Type B pancreatic cell (in vitro differentiated cells): ENCODE results near the gene USP44. TPM values are rescaled to one million over a fixed set of nuclear protein-coding genes. Genes with fewer than 3 reads are reported as not detected.

Source experiments
- DNase-seq: peaks from one replicate; pipeline ENCODE4 v3.0.0; 2021; ENCODE audit warnings: mixed read lengths; ENCODE audit not compliant: unreplicated experiment; ENCODE audit errors: extremely low spot score
- H3K27ac Mint-ChIP-seq: 2 replicates; pipeline ENCODE4 v1.8.0; 2021; ENCODE audit warnings: mild to moderate bottlenecking, mixed read lengths
- H3K27me3 Mint-ChIP-seq: 2 replicates; pipeline ENCODE4 v1.8.0; 2021; ENCODE audit warnings: mixed read lengths
- H3K36me3 Mint-ChIP-seq: 2 replicates; pipeline ENCODE4 v1.8.0; 2021; ENCODE audit warnings: mixed read lengths
- H3K4me1 Mint-ChIP-seq: one replicate; pipeline ENCODE4 v1.8.0; 2021; ENCODE audit warnings: mixed read lengths; ENCODE audit not compliant: unreplicated experiment
- H3K4me3 Mint-ChIP-seq: 2 replicates; pipeline ENCODE4 v1.8.0; 2021; ENCODE audit warnings: mild to moderate bottlenecking, mixed read lengths
- H3K9me3 Mint-ChIP-seq: 2 replicates; pipeline ENCODE4 v1.8.0; 2021; ENCODE audit warnings: mixed read lengths
- total RNA-seq: library from RNA; stranded (reverse); gene quantifications from 2 replicates; pipeline ENCODE4 v1.2.1, GENCODE V29; 2021; ENCODE audit warnings: low replicate concordance
- TF ChIP-seq, protein P1 (sequence below): fragments of 200-600 bp; sonication (generic); conservative IDR thresholded peaks from 2 replicates; pipeline ENCODE4 v1.5.0; 2021; ENCODE audit warnings: antibody characterized with exemption, mild to moderate bottlenecking

The USP44 gene
- total RNA-seq, 1 donor from 2014 or later: 0.80 TPM

DNA sequence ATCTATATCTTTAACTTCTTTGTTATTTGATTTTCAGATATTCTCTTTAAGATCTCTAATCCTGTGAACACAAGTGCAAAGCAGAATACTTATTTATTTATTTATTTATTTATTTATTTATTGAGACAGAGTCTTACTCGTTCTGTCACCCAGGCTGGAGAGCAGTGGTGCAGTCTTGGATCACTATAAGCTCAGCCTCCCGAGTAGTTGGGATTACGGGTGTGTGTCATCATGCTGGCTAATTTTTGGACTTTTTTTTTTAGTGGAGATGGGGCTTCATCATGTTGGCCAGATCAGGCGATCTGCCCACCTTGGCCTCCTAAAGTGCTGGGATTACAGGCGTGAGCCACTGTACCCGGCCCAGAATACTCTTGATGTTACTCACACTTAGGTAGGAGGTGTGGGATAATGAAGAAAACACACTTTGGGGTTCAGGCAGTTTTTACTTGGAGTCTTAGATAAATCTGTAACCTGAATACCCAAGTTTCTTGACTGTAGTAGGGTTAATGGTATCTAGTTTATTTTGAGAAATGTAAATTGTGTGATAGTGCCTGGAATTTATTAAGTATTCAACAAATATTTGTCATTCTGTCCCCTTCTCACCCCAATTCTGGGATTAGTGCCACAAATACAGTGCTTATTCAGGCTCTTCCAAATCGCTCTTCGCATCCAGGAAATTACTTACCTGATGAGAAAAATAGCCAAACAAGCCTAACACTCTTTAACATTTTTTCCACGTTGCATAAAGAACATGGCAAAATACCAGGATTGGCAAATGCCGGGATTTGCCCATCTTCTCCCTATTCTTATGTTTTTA is 44.4 kb downstream of the USP44 start:
- H3K36me3 Mint-ChIP-seq: peaks cover 57% of the 10 kb centered on the region
- H3K4me1 Mint-ChIP-seq: no peaks in the 10 kb centered on the region
- H3K9me3 Mint-ChIP-seq: no peaks in the 10 kb centered on the region
- H3K27ac Mint-ChIP-seq: no peak overlapping the region
- H3K27me3 Mint-ChIP-seq: no peaks in the 10 kb centered on the region
- DNase-seq: no peak
- TF ChIP-seq, protein P1, sequence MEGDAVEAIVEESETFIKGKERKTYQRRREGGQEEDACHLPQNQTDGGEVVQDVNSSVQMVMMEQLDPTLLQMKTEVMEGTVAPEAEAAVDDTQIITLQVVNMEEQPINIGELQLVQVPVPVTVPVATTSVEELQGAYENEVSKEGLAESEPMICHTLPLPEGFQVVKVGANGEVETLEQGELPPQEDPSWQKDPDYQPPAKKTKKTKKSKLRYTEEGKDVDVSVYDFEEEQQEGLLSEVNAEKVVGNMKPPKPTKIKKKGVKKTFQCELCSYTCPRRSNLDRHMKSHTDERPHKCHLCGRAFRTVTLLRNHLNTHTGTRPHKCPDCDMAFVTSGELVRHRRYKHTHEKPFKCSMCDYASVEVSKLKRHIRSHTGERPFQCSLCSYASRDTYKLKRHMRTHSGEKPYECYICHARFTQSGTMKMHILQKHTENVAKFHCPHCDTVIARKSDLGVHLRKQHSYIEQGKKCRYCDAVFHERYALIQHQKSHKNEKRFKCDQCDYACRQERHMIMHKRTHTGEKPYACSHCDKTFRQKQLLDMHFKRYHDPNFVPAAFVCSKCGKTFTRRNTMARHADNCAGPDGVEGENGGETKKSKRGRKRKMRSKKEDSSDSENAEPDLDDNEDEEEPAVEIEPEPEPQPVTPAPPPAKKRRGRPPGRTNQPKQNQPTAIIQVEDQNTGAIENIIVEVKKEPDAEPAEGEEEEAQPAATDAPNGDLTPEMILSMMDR: no peak
- no peak overlapping the region for H3K4me3 Mint-ChIP-seq

DNA sequence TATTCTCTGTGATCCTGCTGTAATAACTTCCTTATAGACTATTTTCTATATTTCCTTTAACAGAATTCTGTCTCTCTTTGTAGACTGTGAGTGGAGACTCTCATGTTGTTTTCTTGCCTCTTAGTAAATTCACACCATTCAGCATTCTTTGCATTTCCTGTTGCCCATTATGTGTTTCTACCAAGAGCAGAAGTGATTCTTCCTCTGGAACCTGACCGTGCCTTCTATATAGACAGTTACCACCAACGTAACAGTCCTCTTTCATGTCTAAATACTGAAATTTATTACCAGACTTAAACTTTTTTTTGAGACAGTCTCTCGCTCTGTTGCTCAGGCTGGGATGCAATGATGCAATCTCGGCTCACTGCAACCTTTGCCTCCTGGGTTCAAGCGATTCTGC is 46.2 kb downstream of the USP44 start:
- Mint-ChIP-seq H3K27me3 (no peaks in the 10 kb centered on the region), H3K4me1 (no peaks in the 10 kb centered on the region), H3K4me3 (no peak overlapping the region), H3K9me3 (no peaks in the 10 kb centered on the region), H3K36me3 (peaks cover 55% of the 10 kb centered on the region), H3K27ac (no peak overlapping the region)
- TF ChIP-seq, protein P1: no peak
- no peak for DNase-seq

DNA sequence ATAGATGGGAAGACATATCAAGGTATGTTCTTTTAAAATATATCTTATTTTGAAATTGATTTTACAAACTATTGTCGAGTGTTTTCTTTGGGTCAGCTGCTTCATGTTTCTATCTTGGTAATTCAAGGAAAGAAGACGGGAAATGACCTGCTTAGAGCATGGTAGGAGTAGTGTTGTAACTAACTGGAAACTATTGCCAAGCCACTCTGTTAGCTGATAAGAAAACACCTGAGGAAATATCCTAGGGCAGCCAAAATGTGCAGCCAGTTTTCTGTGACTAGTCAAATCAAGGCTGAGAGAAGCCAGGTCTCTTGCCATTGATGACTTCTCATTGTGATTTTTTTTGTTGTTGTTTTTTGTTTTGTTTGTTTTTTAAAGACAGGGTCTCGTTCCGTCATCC is 47.1 kb downstream of the USP44 start:
- DNase-seq: no peak
- Mint-ChIP-seq H3K4me3 (no peak overlapping the region), H3K27me3 (no peaks in the 10 kb centered on the region), H3K9me3 (no peaks in the 10 kb centered on the region), H3K27ac (no peak overlapping the region), H3K4me1 (no peaks in the 10 kb centered on the region), H3K36me3 (peaks cover 61% of the 10 kb centered on the region)
- TF ChIP-seq, protein P1: no peak

DNA sequence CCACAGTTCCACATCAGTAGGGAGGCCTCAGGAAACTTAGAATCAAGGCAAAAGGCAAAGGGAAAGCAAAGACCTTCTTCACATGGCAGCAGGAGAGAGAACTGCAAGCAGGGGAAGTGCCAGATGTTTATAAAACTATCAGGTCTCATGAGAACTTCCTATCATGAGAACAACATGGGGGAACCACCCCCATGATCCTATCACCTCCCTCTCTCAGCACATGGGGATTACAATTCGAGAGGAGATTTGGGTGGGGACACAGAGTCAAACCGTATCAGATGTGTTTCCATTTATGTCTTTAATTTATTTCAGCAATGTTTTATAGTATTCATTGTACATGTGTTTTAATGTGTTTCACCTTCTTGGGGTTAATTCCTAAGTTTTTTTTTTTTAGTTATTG is 51.5 kb downstream of the USP44 start:
- H3K27ac Mint-ChIP-seq: no peak overlapping the region
- no peak overlapping the region for H3K4me3 Mint-ChIP-seq
- H3K4me1 Mint-ChIP-seq: no peaks in the 10 kb centered on the region
- TF ChIP-seq, protein P1: no peak
- H3K36me3 Mint-ChIP-seq: peaks cover 73% of the 10 kb centered on the region
- DNase-seq: no peak
- H3K9me3 Mint-ChIP-seq: no peaks in the 10 kb centered on the region
- no peaks in the 10 kb centered on the region for H3K27me3 Mint-ChIP-seq

DNA sequence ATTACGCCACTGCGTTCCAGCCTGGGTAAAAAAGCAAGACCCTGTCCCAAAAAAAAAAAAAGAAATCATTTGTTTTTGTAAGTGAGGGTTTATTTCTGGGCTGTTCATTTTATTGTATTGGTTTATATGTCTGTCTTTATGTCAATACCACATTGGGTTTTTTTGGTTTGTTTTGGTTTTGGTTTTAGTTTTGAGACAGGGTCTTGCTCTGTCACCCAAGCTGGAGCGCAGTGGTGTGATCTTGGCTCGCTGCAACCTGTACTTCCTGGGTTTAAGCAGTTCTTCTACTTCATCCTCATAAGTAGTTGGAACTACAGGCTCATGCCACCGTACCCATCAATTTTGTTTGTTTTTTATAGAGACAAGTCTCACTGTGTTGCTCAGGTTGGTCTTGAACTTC is 52.3 kb downstream of the USP44 start:
- H3K36me3 Mint-ChIP-seq: peaks cover 72% of the 10 kb centered on the region
- no peak overlapping the region for H3K27ac Mint-ChIP-seq
- TF ChIP-seq, protein P1: no peak
- no peaks in the 10 kb centered on the region for H3K4me1 Mint-ChIP-seq
- no peaks in the 10 kb centered on the region for H3K9me3 Mint-ChIP-seq
- no peak overlapping the region for H3K4me3 Mint-ChIP-seq
- H3K27me3 Mint-ChIP-seq: no peaks in the 10 kb centered on the region
- no peak for DNase-seq
